ENCODE data around the gene IGF2. TPM values are rescaled to one million over a fixed set of nuclear protein-coding genes. Genes with fewer than 3 reads are reported as not detected.

The IGF2 gene
- polyA plus RNA-seq, 1 donor (not counting 4 experiments of a cell fraction or from before 2014, with no cell fraction given), result not detected

DNA sequence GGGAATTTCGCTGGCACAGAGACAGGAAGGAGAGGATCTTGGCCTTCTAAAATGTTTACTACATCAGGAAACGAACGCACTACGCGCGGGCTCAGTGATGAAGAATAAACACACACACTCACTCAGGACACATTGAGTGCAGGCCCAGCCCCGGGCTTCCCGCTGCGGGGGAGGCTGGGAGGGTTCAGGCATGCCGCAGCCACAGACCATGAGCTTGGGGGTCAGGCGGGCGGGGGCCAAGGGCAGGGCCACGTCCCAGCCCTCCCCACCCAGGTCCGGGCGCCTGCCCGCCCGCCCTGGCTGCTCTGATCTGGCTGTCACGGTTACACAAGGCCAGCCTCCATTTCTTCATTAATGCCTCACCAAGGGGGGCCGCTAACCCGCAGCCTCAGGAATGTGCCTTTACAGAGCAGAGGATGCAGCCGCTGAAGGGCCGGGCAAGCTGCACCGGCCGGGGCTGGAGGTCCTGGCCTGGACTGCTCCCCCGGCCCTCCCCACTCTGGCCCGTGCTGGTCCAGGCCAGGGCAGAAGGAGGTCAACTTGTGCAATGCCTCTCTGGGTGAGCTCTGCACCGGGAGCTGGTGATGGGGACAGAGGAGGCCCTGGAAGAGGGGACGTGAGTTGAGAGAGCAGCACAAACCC, 41.7 kb downstream of the IGF2 start:
- H4K20me1 ChIP-seq (ENCODE audit: control insufficient read depth, extremely low read depth, insufficient read depth, low read length), result peaks cover 5% of the 10 kb centered on the region
- no peaks in the 10 kb centered on the region for H3K36me3 ChIP-seq (ENCODE audit: control insufficient read depth in 2 of 2, extremely low read depth in 1 of 2, insufficient read depth in 2 of 2, low read length in 2 of 2)
- TF ChIP-seq, protein P1, sequence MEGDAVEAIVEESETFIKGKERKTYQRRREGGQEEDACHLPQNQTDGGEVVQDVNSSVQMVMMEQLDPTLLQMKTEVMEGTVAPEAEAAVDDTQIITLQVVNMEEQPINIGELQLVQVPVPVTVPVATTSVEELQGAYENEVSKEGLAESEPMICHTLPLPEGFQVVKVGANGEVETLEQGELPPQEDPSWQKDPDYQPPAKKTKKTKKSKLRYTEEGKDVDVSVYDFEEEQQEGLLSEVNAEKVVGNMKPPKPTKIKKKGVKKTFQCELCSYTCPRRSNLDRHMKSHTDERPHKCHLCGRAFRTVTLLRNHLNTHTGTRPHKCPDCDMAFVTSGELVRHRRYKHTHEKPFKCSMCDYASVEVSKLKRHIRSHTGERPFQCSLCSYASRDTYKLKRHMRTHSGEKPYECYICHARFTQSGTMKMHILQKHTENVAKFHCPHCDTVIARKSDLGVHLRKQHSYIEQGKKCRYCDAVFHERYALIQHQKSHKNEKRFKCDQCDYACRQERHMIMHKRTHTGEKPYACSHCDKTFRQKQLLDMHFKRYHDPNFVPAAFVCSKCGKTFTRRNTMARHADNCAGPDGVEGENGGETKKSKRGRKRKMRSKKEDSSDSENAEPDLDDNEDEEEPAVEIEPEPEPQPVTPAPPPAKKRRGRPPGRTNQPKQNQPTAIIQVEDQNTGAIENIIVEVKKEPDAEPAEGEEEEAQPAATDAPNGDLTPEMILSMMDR (optimal IDR thresholded peaks at IDR 0.05 in 1 of 3, IDR thresholded peaks at IDR 0.05 in 1 of 3, conservative IDR thresholded peaks at IDR 0.05 in 1 of 3; ENCODE audit: extremely low read depth in 1 of 3, insufficient read depth in 2 of 3, low read length in 3 of 3), result no peak
- no peak for TF ChIP-seq EZH2 (IDR thresholded peaks at IDR 0.05; ENCODE audit: low read length)
- no peak overlapping the region for H3K4me3 ChIP-seq (ENCODE audit: control insufficient read depth in 2 of 3, extremely low read depth in 1 of 3, insufficient read depth in 2 of 3, low read depth in 1 of 3, low read length in 3 of 3)
- no peaks in the 10 kb centered on the region for H3K79me2 ChIP-seq (ENCODE audit: control insufficient read depth, insufficient read depth, low read length)
- no peak for DNase-seq (ENCODE audit: low read depth, low spot score)
- dilution Hi-C loops (cut with MboI; ENCODE audit: extremely low pct_ligation_motif_present, low sequenced_read_pairs), result no loop called here
- H3K9me3 ChIP-seq (ENCODE audit: control insufficient read depth, low read depth, low read length), result no peaks in the 10 kb centered on the region
- H3K9ac ChIP-seq (ENCODE audit: control insufficient read depth, extremely low read depth, insufficient read depth, low read length), result no peak overlapping the region
- H3K4me2 ChIP-seq (ENCODE audit: control insufficient read depth, extremely low read depth, insufficient read depth, low read depth, low read length), result no peak overlapping the region
- no peak overlapping the region for H3K27ac ChIP-seq (ENCODE audit: control insufficient read depth, insufficient read depth, low read length)
- H3K4me1 ChIP-seq (ENCODE audit: control insufficient read depth, extremely low read depth, insufficient read depth, low read length), result peaks cover 28% of the 10 kb centered on the region
- no peak for FAIRE-seq
- H3K27me3 ChIP-seq (ENCODE audit: control insufficient read depth, extremely low read depth, insufficient read depth, low read length), result peaks cover 77% of the 10 kb centered on the region
- H2AFZ ChIP-seq (ENCODE audit: control insufficient read depth, low read length), result no peak overlapping the region
- no peaks in the 10 kb centered on the region for H3K9me1 ChIP-seq (ENCODE audit: control insufficient read depth, extremely low read depth, insufficient read depth, low read length)

DNA sequence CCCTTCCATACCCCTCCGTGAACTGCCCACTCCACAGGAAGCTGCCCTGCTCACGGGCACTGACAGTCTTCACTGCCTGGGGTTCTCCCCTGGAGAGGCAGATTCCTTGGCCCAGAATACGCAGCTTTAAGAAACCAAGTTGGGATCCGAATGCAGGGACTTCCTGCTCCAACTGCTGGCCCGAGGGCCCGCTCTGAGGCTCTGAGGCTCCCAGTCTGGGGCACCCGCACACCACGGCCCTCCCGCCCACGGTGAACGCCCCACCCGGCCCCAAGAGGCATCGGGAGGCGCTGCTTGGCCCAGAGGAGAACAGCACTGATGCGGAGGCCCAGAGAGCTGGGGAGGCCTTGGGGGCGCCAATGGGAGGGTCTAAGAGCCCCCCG, 42.3 kb downstream of the IGF2 start:
- no peak for DNase-seq (ENCODE audit: low read depth, low spot score)
- H3K4me1 ChIP-seq (ENCODE audit: control insufficient read depth, extremely low read depth, insufficient read depth, low read length), result peaks cover 28% of the 10 kb centered on the region
- peaks cover 82% of the 10 kb centered on the region for H3K27me3 ChIP-seq (ENCODE audit: control insufficient read depth, extremely low read depth, insufficient read depth, low read length)
- no peak overlapping the region for H3K27ac ChIP-seq (ENCODE audit: control insufficient read depth, insufficient read depth, low read length)
- H3K4me3 ChIP-seq (ENCODE audit: control insufficient read depth in 2 of 3, extremely low read depth in 1 of 3, insufficient read depth in 2 of 3, low read depth in 1 of 3, low read length in 3 of 3), result no peak overlapping the region
- H3K9ac ChIP-seq (ENCODE audit: control insufficient read depth, extremely low read depth, insufficient read depth, low read length), result no peak overlapping the region
- FAIRE-seq, result no peak
- no peaks in the 10 kb centered on the region for H3K36me3 ChIP-seq (ENCODE audit: control insufficient read depth in 2 of 2, extremely low read depth in 1 of 2, insufficient read depth in 2 of 2, low read length in 2 of 2)
- peaks cover 5% of the 10 kb centered on the region for H4K20me1 ChIP-seq (ENCODE audit: control insufficient read depth, extremely low read depth, insufficient read depth, low read length)
- no peaks in the 10 kb centered on the region for H3K9me3 ChIP-seq (ENCODE audit: control insufficient read depth, low read depth, low read length)
- dilution Hi-C loops (cut with MboI; ENCODE audit: extremely low pct_ligation_motif_present, low sequenced_read_pairs), result no loop called here
- no peak for TF ChIP-seq EZH2 (IDR thresholded peaks at IDR 0.05; ENCODE audit: low read length)
- TF ChIP-seq, protein P1 (optimal IDR thresholded peaks at IDR 0.05 in 1 of 3, IDR thresholded peaks at IDR 0.05 in 1 of 3, conservative IDR thresholded peaks at IDR 0.05 in 1 of 3; ENCODE audit: extremely low read depth in 1 of 3, insufficient read depth in 2 of 3, low read length in 3 of 3), result no peak
- no peak overlapping the region for H3K4me2 ChIP-seq (ENCODE audit: control insufficient read depth, extremely low read depth, insufficient read depth, low read depth, low read length)
- no peak overlapping the region for H2AFZ ChIP-seq (ENCODE audit: control insufficient read depth, low read length)
- no peaks in the 10 kb centered on the region for H3K9me1 ChIP-seq (ENCODE audit: control insufficient read depth, extremely low read depth, insufficient read depth, low read length)
- H3K79me2 ChIP-seq (ENCODE audit: control insufficient read depth, insufficient read depth, low read length), result no peaks in the 10 kb centered on the region
